Adrenal gland (tissue), 5 donors: Measurements from ENCODE around the gene PADI6.

Experiments
- CTCF ChIP-seq, 6 experiments: fragments of 450-650 bp in 4 of 6; fragments of 200-600 bp in 2 of 6; sonication (generic) in 1 of 6; IDR thresholded peaks; 1 replicate in 5 of 6; 2 replicates in 1 of 6; pipeline versions ENCODE4 v1.5.1 to v1.8.0; 2016 to 2021; ENCODE audit warnings: antibody characterized with exemption in 6 of 6, mild to moderate bottlenecking in 2 of 6, moderate library complexity in 1 of 6
- POLR2A ChIP-seq, 2 donors: fragments of 450-650 bp; IDR thresholded peaks; one replicate each; pipeline ENCODE4 v1.6.1; 2017; ENCODE audit warnings: antibody characterized with exemption in 2 of 2, mild to moderate bottlenecking in 2 of 2, moderate library complexity in 1 of 2
- donor health status: DM: no; HTN: no; CAD: no.

GRCh38 chr1:17346046-17346789, 25.8 kb upstream of the PADI6 start:
- no peak for TF ChIP-seq CTCF (IDR thresholded peaks at IDR 0.05)
- no peak for TF ChIP-seq POLR2A (IDR thresholded peaks at IDR 0.05)
